Lower leg skin (tissue), 3 donors: ENCODE measurements around the gene NOTCH4.
"Not testable (repeated sequence)": the region's sequence is repeated elsewhere in the genome, so short reads cannot be mapped to it uniquely, and the experiment has no call there.

Source experiments
- CTCF ChIP-seq, 3 donors: fragments of 450-650 bp; IDR thresholded peaks; one replicate each; pipeline ENCODE4 v1.5.1; 2016; ENCODE audit warnings: antibody characterized with exemption in 3 of 3, mild to moderate bottlenecking in 3 of 3, moderate library complexity in 2 of 3
- POLR2A ChIP-seq, 2 donors: fragments of 450-650 bp; IDR thresholded peaks; one replicate each; pipeline ENCODE4 v1.6.1; 2016 to 2017; ENCODE audit warnings: antibody characterized with exemption in 2 of 2, mild to moderate bottlenecking in 1 of 2, moderate library complexity in 1 of 2

- not testable (repeated sequence) for TF ChIP-seq CTCF, POLR2A (IDR thresholded peaks at IDR 0.05)
Observed at GRCh38 chr6:32268459-32268858, 44.6 kb upstream of the NOTCH4 start.
